ENCODE measurements around the gene EHBP1.

EHBP1 gene

GRCh38 chr2:62884514-62884913 is 179.0 kb downstream of the EHBP1 start:
- DNase-seq (ENCODE audit: low read depth), result peak; percentile 19

DNA sequence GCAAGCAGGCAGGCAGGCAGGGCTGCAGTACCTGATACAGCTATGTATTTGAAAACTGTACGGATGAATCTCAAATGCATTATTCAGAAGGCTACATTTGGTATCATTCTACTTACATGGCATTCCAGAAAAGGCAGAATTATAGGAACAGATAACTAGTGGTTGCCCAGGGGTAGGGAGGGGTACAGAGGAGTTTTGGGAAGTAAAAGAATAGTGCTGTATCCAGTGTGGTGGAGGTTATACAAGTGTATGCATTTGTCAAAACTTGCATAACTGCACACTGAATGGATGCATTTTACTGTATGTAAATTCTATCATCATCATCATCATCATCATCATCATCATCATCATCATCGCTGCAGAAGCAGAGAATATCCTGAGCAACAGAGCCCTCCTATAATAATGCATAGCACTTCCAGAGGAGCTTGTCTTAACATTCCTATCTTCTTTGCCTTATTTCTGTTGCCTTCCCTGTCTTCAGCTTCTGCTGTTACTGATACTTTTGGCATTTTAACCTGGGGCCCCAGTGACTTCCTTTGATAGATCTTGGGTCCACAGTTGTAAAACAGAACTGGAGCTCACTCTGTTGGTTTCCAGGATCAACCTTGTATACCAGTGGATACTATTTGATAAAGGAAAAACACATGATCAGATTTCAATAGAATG is 189.6 kb downstream of the EHBP1 start:
- no peak for DNase-seq (ENCODE audit: low read depth)

- no peak for DNase-seq (ENCODE audit: low read depth)
Measured at GRCh38 chr2:62895632-62896009, 190.1 kb downstream of the EHBP1 start.

DNA sequence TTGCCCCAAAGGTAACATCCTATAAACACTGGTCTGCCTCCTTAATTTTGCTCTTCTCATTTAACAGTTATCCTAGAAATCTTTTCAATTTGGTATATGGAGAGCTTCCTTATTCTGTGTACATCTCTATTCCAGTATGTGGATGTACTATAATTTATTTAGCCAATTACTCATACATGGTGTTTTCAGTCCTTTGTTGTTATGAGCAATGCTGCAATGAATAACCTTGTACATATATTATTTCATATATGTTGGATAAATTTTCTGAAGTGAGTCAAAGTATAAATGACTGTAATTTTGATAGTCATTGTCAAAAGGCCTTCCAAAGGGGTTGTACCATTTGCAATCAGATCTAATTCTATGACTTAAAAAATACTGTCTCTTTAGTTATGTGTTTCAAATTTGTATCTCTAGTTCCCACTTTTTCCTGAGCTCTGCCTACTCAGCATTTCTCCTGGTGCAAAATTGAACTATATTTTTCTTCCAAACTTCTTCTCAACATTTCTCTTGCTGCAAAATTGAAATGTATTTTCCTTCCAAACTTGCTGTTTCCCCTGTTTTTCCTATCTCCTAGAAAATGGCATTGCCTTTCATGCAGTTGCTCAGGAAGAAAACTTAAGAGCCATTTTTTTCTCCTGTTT is 191.8 kb downstream of the EHBP1 start:
- DNase-seq (ENCODE audit: low read depth), result no peak

- no peak for DNase-seq (ENCODE audit: low read depth)
Measured at GRCh38 chr2:62904344-62904743, 198.8 kb downstream of the EHBP1 start.

- no peak for DNase-seq (ENCODE audit: low read depth)
Measured at GRCh38 chr2:62908145-62908544, 202.6 kb downstream of the EHBP1 start.

GRCh38 chr2:62913311-62913710 is 207.8 kb downstream of the EHBP1 start:
- no peak for DNase-seq (ENCODE audit: low read depth)

DNA sequence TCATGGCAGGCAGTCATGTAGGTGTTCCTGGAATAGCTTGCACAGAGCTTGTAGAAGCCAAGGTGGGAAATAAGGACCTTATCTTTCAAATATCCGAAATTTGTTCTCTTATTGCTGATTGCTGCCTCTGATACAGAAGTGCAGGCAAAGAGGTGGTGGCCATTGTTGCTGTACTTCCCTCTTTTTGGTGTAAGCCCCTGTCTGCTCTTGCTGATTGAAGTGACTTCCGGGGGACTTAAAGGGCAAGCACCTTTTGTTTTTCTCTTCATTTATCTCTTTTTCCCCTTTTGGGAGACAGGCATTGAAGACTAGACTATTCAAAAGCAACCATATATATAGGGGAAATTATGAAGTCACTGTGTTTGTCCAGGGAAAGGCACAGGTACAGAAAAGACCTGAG is 213.5 kb downstream of the EHBP1 start:
- DNase-seq (ENCODE audit: low read depth), result no peak

- no peak for DNase-seq (ENCODE audit: low read depth)
Measured at GRCh38 chr2:62920070-62920469, 214.6 kb downstream of the EHBP1 start.

- DNase-seq (ENCODE audit: low read depth), result no peak
Measured at GRCh38 chr2:62923242-62923641, 217.7 kb downstream of the EHBP1 start.

- DNase-seq (ENCODE audit: low read depth), result no peak
Measured at GRCh38 chr2:62923881-62924280, 218.4 kb downstream of the EHBP1 start.

DNA sequence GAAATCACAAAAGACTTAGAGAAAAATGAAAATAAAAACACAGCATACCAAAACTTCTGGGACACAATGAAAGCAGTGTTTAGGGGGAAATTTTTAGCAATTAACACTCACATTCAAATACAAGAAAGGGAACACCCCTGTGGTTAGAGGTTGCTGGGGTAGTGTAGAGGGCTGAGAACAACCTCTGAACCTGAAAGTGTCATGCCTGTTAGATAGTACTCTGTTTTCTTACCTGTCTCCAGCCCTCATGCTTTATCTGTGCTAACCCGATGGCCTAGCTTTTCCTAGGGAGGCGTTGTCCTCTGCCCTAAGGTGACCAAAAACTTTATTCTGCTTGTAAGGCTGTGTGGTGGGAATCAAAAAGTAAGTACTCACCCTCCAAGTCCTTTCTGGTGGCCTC is 222.5 kb downstream of the EHBP1 start:
- no peak for DNase-seq (ENCODE audit: low read depth)

DNA sequence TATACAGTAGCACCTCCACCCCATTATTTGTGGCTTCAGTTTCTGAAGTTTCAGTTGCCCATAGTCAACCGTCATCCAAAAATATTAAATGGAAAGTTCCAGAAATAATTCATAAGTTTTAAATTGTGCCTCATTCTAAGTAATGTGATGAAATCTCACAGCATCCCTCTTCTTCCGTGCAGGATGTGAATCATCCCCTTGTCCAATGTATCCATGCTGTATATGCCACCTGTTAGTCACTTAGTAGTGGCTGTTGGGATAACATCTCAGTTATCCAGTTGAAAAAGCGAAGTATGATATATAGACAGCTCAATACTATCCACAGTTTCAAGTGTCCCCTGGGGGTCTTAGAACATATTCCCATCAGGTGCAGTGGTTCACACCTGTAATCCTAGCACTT is 226.0 kb downstream of the EHBP1 start:
- DNase-seq (ENCODE audit: low read depth), result no peak

- no peak for DNase-seq (ENCODE audit: low read depth)
Measured at GRCh38 chr2:62933398-62933917, 227.9 kb downstream of the EHBP1 start.

- DNase-seq (ENCODE audit: low read depth), result no peak
Measured at GRCh38 chr2:62934517-62934916, 229.0 kb downstream of the EHBP1 start.

GRCh38 chr2:62938126-62938525 is 232.6 kb downstream of the EHBP1 start:
- peak; percentile 19 for DNase-seq (ENCODE audit: low read depth)

DNA sequence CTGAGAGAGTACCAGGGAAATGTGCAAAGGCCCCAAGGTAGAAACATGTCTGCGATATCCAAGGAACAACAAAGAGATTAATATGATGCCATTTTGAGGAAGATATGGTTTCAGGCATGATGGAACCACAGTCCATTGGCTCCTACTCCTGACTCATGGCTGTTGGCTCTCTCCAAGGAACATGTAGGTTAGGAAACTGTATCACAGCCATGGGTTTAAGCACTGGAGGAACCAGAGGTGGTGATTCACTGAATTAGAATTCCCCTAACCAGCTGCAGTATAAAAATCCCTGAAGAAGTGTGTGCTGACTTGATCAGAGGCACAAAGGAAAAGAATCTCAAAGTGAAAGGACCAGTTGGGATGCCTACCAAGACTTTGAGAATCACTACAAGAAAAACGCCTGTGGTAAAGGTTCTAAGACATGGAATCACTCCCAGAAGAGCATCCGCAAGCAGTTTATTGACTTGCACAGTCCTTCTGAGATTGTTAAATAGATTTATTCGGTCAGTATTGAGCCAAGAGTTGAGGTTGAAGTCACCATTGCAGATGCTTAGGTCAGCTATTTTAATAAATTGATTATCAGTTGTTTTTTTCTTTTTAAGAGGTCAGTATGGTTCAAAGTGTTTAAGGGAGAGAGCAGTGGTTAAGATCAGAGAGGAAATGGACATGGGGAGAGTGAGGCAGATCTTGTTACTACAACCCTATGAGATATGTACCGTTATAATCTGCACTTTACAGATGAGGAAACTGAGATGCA is 234.4 kb downstream of the EHBP1 start:
- DNase-seq (ENCODE audit: low read depth), result peak; percentile 92

GRCh38 chr2:62940697-62941096 is 235.2 kb downstream of the EHBP1 start:
- no peak for DNase-seq (ENCODE audit: low read depth)

DNA sequence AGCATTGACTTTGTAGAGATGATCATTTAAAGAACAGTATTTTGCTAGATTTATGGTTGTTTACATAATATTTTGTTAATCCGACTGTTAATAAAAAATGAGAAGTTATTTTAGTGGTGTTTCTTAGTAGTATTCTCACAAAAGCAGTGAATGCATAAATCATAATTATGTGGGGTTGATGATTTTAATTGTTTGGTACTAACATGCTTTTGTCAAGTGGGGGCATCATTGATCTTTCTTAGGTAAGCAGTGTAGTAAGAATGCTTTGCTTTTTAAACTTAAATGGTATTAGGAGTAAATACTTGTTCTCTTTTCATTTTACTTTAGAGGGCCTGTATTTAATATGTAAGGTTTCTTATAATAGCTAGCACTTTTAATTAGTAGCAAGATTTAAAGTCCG is 235.9 kb downstream of the EHBP1 start:
- DNase-seq (ENCODE audit: low read depth), result no peak

- DNase-seq (ENCODE audit: low read depth), result no peak
Measured at GRCh38 chr2:62944362-62944761, 238.8 kb downstream of the EHBP1 start.

- DNase-seq (ENCODE audit: low read depth), result no peak
Measured at GRCh38 chr2:62947403-62947802, 241.9 kb downstream of the EHBP1 start.

DNA sequence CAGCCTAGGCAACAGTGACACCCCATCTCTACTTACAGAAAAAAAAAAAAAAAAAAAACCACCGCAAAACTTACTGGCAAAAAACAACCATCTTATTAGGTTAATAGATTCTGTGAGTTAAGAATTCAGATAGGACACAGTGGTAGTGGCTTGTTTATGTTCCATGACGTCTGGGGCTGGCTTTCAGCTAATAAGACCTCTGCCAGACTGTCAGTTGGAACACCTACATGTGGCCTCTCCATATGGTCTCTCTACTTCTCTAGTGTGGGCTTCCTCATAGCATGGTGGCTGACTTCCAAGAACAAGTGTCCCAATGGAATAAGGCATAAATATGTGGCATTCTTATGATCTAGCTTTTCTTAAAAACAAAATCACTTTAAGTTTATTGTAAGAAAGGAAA is 251.1 kb downstream of the EHBP1 start:
- no peak for DNase-seq (ENCODE audit: low read depth)

DNA sequence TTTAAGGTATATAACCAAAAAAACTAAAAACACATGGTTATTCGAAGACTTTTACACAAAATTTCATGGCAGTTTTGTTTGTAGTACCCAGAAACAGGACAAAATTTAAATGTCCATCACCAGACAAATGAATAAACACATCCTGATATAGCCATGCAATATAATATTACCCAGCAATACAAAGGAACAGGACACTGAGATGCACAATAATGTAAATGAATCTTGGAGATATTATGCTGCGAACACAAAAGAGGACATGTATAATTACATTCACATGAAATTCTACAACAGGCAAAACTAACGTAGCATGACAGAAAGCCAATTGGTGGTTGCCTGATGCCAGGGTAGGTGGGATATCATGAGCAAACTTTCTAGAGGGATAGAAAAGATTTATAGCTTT is 252.7 kb downstream of the EHBP1 start:
- no peak for DNase-seq (ENCODE audit: low read depth)
